ENCODE data around the gene PIGT.

PIGT gene

GRCh38 chr20:45433316-45433715, 17.4 kb downstream of the PIGT start:
- H3K4me3 ChIP-seq (ENCODE audit: control insufficient read depth, low read depth, low read length): no peak overlapping the region
- no peak for TF ChIP-seq CTCF (IDR thresholded peaks at IDR 0.05; ENCODE audit: control insufficient read depth, insufficient read depth, low read depth, low read length, missing control alignments)
- DNase-seq (ENCODE audit: low read depth): peak; percentile 20

- no peak overlapping the region for H3K4me3 ChIP-seq (ENCODE audit: control insufficient read depth, low read depth, low read length)
- TF ChIP-seq CTCF (IDR thresholded peaks at IDR 0.05; ENCODE audit: control insufficient read depth, insufficient read depth, low read depth, low read length, missing control alignments): no peak
Measured at GRCh38 chr20:45433976-45434375, 18.0 kb downstream of the PIGT start.

GRCh38 chr20:45436732-45437485, 21.0 kb downstream of the PIGT start:
- peak; percentile 29 for DNase-seq (ENCODE audit: low read depth)
- TF ChIP-seq CTCF (IDR thresholded peaks at IDR 0.05; ENCODE audit: control insufficient read depth, insufficient read depth, low read depth, low read length, missing control alignments): peak; percentile 95
- peak overlapping the region; percentile 76 for H3K4me3 ChIP-seq (ENCODE audit: control insufficient read depth, low read depth, low read length)

More at GRCh38 chr20:45433976-45434375, 18.0 kb downstream of the PIGT start:
- DNase-seq (ENCODE audit: low read depth): no peak

- H3K4me3 ChIP-seq (ENCODE audit: control insufficient read depth, low read depth, low read length): no peak overlapping the region
- TF ChIP-seq CTCF (IDR thresholded peaks at IDR 0.05; ENCODE audit: control insufficient read depth, insufficient read depth, low read depth, low read length, missing control alignments): no peak
- DNase-seq (ENCODE audit: low read depth): no peak
Measured at GRCh38 chr20:45440424-45440823, 24.5 kb downstream of the PIGT start.

- TF ChIP-seq CTCF (IDR thresholded peaks at IDR 0.05; ENCODE audit: control insufficient read depth, insufficient read depth, low read depth, low read length, missing control alignments): no peak
- H3K4me3 ChIP-seq (ENCODE audit: control insufficient read depth, low read depth, low read length): no peak overlapping the region
- DNase-seq (ENCODE audit: low read depth): no peak
Measured at GRCh38 chr20:45440891-45441685, 25.1 kb downstream of the PIGT start.

- DNase-seq (ENCODE audit: low read depth): no peak
- no peak overlapping the region for H3K4me3 ChIP-seq (ENCODE audit: control insufficient read depth, low read depth, low read length)
- no peak for TF ChIP-seq CTCF (IDR thresholded peaks at IDR 0.05; ENCODE audit: control insufficient read depth, insufficient read depth, low read depth, low read length, missing control alignments)
Measured at GRCh38 chr20:45441746-45442145, 25.8 kb downstream of the PIGT start.
